ENCODE results near the gene GTPBP8. TPM values are rescaled to one million over a fixed set of nuclear protein-coding genes. Genes with fewer than 3 reads are reported as not detected.

Gene GTPBP8
- total RNA-seq, 1 experiment from 2014 or later, result 29.8 TPM

GRCh38 chr3:113038328-113038727 is 47.5 kb downstream of the GTPBP8 start:
- Histone ChIP-seq H3K4me2 (ENCODE audit: insufficient read depth, insufficient read length, low read length) (no peak overlapping the region), H2BK15ac (ENCODE audit: low read depth, low read length) (no peak overlapping the region), H2BK12ac (ENCODE audit: insufficient read length, low read depth, low read length) (no peak overlapping the region), H3K4me1 (ENCODE audit: insufficient read depth, low read length) (no peaks in the 10 kb centered on the region), H3K9me3 (ENCODE audit: control insufficient read depth, low read depth, low read length) (no peaks in the 10 kb centered on the region), H3T11ph (ENCODE audit: low read length) (no peak overlapping the region), H4K20me1 (ENCODE audit: control insufficient read depth, insufficient read depth, insufficient read length) (no peaks in the 10 kb centered on the region), H2BK120ac (ENCODE audit: low read depth, low read length, poor library complexity, severe bottlenecking) (no peak overlapping the region), H3K23ac (ENCODE audit: insufficient read length, low read depth, low read length) (no peak overlapping the region), H3K18ac (ENCODE audit: insufficient read length, low read depth, low read length) (no peak overlapping the region), H4K91ac (ENCODE audit: insufficient read length, low read depth, low read length) (no peak overlapping the region), H3K27me3 (ENCODE audit: insufficient read depth, low read length) (no peaks in the 10 kb centered on the region), H3K9ac (ENCODE audit: extremely low read depth, insufficient read length, low read length) (no peak overlapping the region), H3K4ac (ENCODE audit: low read depth, low read length) (no peak overlapping the region), H3K27ac (ENCODE audit: insufficient read length, low read depth, low read length) (no peak overlapping the region), H2AK5ac (ENCODE audit: insufficient read length, low read length) (no peak overlapping the region), H3K14ac (ENCODE audit: insufficient read depth, low read length) (no peak overlapping the region), H2BK20ac (ENCODE audit: low read depth, low read length, poor library complexity, severe bottlenecking) (no peak overlapping the region), H3K23me2 (ENCODE audit: insufficient read length, low read depth, low read length, poor library complexity, severe bottlenecking) (no peaks in the 10 kb centered on the region), H3K79me2 (ENCODE audit: insufficient read depth, low read length) (no peaks in the 10 kb centered on the region; the same call in 1 of the 2 replicates), H4K8ac (replicated peaks; ENCODE audit: insufficient read length, low read depth, low read length) (no peak overlapping the region), H4K5ac (ENCODE audit: insufficient read length, low read depth, low read length) (no peak overlapping the region), H3K79me1 (ENCODE audit: insufficient read depth, low read depth, low read length, poor library complexity, severe bottlenecking) (no peaks in the 10 kb centered on the region), H3K56ac (ENCODE audit: insufficient read length, low read depth, low read length) (no peak overlapping the region), H2AFZ (ENCODE audit: low read length) (no peak overlapping the region), H2BK5ac (ENCODE audit: insufficient read length, low read length) (no peak overlapping the region)
- H3K27me3 Mint-ChIP-seq (ENCODE audit: low read depth), result no peaks in the 10 kb centered on the region
- no peaks in the 10 kb centered on the region for H3K9me3 Mint-ChIP-seq
- no peak for TF ChIP-seq CTCF (conservative IDR thresholded peaks at IDR 0.05)
- WGBS (ENCODE audit: extremely low coverage, insufficient read length, low lambda C conversion rate), result no CpG with 5 or more reads among the region's 2 CpGs
- no peak overlapping the region for H3K4me3 Mint-ChIP-seq
- H3K36me3 Mint-ChIP-seq (ENCODE audit: insufficient read depth in 1 of 3, low read depth in 3 of 3), result no peaks in the 10 kb centered on the region
- no peak for DNase-seq
- peaks cover 3 to 8% of the 10 kb centered on the region in 2 experiments for H3K4me1 Mint-ChIP-seq
- no peak overlapping the region for H3K27ac Mint-ChIP-seq

All from H9 (cell line).